ENCODE data around the gene AP2M1.

DNA sequence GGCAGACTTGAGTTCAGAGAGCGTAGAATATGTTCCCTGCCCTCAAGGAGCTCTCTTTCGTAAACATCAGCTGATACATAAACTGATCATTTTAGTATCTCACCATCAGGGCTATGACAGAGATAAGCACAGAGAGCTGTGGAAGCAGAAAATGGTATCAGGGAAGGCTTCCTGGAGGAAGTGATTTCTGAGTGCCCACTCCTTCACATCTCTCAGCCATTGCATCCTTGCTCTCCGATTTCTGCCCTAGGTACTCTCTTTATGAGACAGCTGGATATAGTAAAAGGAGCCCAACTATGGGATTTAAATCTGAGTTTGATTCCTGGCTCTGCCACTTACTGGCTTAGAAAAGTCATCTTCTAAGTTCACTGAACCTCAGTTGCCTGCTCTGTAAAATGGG lies 9.1 kb upstream of the AP2M1 start:
- TF ChIP-seq, protein P1, sequence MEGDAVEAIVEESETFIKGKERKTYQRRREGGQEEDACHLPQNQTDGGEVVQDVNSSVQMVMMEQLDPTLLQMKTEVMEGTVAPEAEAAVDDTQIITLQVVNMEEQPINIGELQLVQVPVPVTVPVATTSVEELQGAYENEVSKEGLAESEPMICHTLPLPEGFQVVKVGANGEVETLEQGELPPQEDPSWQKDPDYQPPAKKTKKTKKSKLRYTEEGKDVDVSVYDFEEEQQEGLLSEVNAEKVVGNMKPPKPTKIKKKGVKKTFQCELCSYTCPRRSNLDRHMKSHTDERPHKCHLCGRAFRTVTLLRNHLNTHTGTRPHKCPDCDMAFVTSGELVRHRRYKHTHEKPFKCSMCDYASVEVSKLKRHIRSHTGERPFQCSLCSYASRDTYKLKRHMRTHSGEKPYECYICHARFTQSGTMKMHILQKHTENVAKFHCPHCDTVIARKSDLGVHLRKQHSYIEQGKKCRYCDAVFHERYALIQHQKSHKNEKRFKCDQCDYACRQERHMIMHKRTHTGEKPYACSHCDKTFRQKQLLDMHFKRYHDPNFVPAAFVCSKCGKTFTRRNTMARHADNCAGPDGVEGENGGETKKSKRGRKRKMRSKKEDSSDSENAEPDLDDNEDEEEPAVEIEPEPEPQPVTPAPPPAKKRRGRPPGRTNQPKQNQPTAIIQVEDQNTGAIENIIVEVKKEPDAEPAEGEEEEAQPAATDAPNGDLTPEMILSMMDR (IDR thresholded peaks at IDR 0.05) = no peak
- TF ChIP-seq POLR2A (IDR thresholded peaks at IDR 0.05) = no peak
